A549 (cell line): Measurements from ENCODE around the gene ZNF474. TPM values are rescaled to one million over a fixed set of nuclear protein-coding genes. Genes with fewer than 3 reads are reported as not detected.

Experiments used
- ATAC-seq, 2 experiments: fragments of 200-7000 bp in 1 of 2; fragments of >200 bp in 1 of 2; cut with Nextera tagmentation in 1 of 2; cut with Tn5 transposase in 1 of 2; 3 replicates each; pipeline versions ENCODE4 v1.8.0 to v1.9.1; 2018 to 2020; ENCODE audit warnings: mild to moderate bottlenecking in 1 of 2, moderate library complexity in 1 of 2
- CTCF ChIA-PET: fragments of 300-600 bp; sonication (Branson Sonifier 250); formaldehyde crosslinking; extraction: SDS; loops from one replicate; lab custom pipeline; 2021; ENCODE audit warnings: antibody characterized with exemption, inconsistent platforms; lab: Yijun Ruan, JAX
- POLR2A ChIA-PET: fragments of 350-600 bp; formaldehyde crosslinking; extraction: SDS; loops from one replicate; lab custom pipeline; 2021; ENCODE audit warnings: antibody characterized with exemption, inconsistent platforms; lab: Yijun Ruan, JAX
- DNase-seq, 2 experiments: peaks; one replicate each; pipeline versions ENCODE4 v3.0.0 to v3.0.0-alpha.2; 2011 to 2016; ENCODE audit warnings: low read depth in 1 of 2, low spot score in 1 of 2
- FAIRE-seq: peaks from 2 replicates; lab custom pipeline; 2011; peaks lifted over from hg19 to GRCh38; lab: Jason Lieb, UNC
- H3K27ac ChIP-seq, 2 experiments: fragments of >200 bp; sonication (Bioruptor Twin); formaldehyde crosslinking; 3 replicates each; pipeline ENCODE4 v1.5.1; 2016 to 2017
- H3K4me1 ChIP-seq: fragments of >200 bp; sonication (Bioruptor Twin); formaldehyde crosslinking; 3 replicates; pipeline ENCODE4 v1.6.1; 2016
- H3K4me2 ChIP-seq: fragments of >200 bp; sonication (Bioruptor Twin); formaldehyde crosslinking; 3 replicates; pipeline ENCODE4 v1.6.1; 2016
- H3K4me3 ChIP-seq: fragments of >200 bp; sonication (Bioruptor Twin); formaldehyde crosslinking; 3 replicates; pipeline ENCODE4 v1.5.1; 2016
- H3K9me3 ChIP-seq: fragments of >200 bp; sonication (Bioruptor Twin); formaldehyde crosslinking; 3 replicates; pipeline ENCODE4 v1.6.1; 2016
- BHLHE40 ChIP-seq: IDR thresholded peaks from 2 replicates; pipeline ENCODE4 v1.6.1; 2012; ENCODE audit warnings: low read depth, low read length, inconsistent platforms
- CBX8 ChIP-seq: fragments of 200-600 bp; sonication (generic); IDR thresholded peaks from 2 replicates; pipeline ENCODE4 v1.6.1; 2016
- CHD2 ChIP-seq: fragments of 150-350 bp; IDR thresholded peaks from 2 replicates; pipeline ENCODE4 v1.6.1; 2014; ENCODE audit warnings: low read length; ENCODE audit not compliant: partially characterized antibody
- CTCF ChIP-seq: fragments of >200 bp; sonication (Bioruptor Twin); formaldehyde crosslinking; IDR thresholded peaks from 3 replicates; pipeline ENCODE4 v1.5.1; 2016
- FOSB ChIP-seq: fragments of 250-450 bp; sonication (Bioruptor Pico); IDR thresholded peaks from 2 replicates; pipeline ENCODE4 v1.5.0; 2020; ENCODE audit warnings: mild to moderate bottlenecking, moderate library complexity
- FOXS1 ChIP-seq: fragments of 250-450 bp; sonication (Bioruptor Pico); IDR thresholded peaks from 2 replicates; pipeline ENCODE4 v1.5.0; 2020; ENCODE audit warnings: mild to moderate bottlenecking, moderate library complexity
- GATA3 ChIP-seq: IDR thresholded peaks from 2 replicates; pipeline ENCODE4 v1.6.1; 2012; ENCODE audit warnings: borderline replicate concordance
- HDAC2 ChIP-seq: fragments of 200-600 bp; sonication (generic); IDR thresholded peaks from 2 replicates; pipeline ENCODE4 v1.6.1; 2016
- HEYL ChIP-seq: fragments of 250-450 bp; sonication (Bioruptor Pico); IDR thresholded peaks from 2 replicates; pipeline ENCODE4 v1.8.0; 2021; ENCODE audit warnings: mild to moderate bottlenecking, moderate library complexity
- JUNB ChIP-seq: fragments of >200 bp; sonication (Bioruptor Twin); formaldehyde crosslinking; IDR thresholded peaks from 2 replicates; pipeline ENCODE4 v1.6.1; 2016
- KDM1A ChIP-seq: fragments of 200-600 bp; sonication (generic); IDR thresholded peaks from 2 replicates; pipeline ENCODE4 v1.6.1; 2016; ENCODE audit warnings: low read depth, mild to moderate bottlenecking
- KDM5A ChIP-seq: fragments of 200-600 bp; sonication (generic); IDR thresholded peaks from 2 replicates; pipeline ENCODE4 v1.6.1; 2016; ENCODE audit warnings: antibody characterized with exemption, mild to moderate bottlenecking
- MAFK ChIP-seq: fragments of 450-650 bp; IDR thresholded peaks from 2 replicates; pipeline ENCODE4 v1.6.1; 2014; ENCODE audit not compliant: partially characterized antibody
- NR3C1 ChIP-seq: fragments of >200 bp; sonication (Bioruptor Twin); formaldehyde crosslinking; IDR thresholded peaks from 3 replicates; pipeline ENCODE4 v1.6.1; 2017
- POLR2AphosphoS2 ChIP-seq: conservative IDR thresholded peaks from 2 replicates; pipeline ENCODE4 v1.6.1; 2012; ENCODE audit warnings: low read length, improper control_type of control experiment, inconsistent platforms
- RAD21 ChIP-seq, 2 experiments: fragments of >200 bp in 1 of 2; sonication (Bioruptor Twin) in 1 of 2; formaldehyde crosslinking in 1 of 2; IDR thresholded peaks in 1 of 2; conservative IDR thresholded peaks in 1 of 2; 2 replicates in 1 of 2; 3 replicates in 1 of 2; pipeline ENCODE4 v1.6.1; 2012 to 2018; ENCODE audit warnings: inconsistent platforms in 1 of 2
- RFX5 ChIP-seq: fragments of 450-650 bp; IDR thresholded peaks from 2 replicates; pipeline ENCODE4 v1.7.1; 2014; ENCODE audit warnings: antibody characterized with exemption, mild to moderate bottlenecking, moderate library complexity
- ZC3H11A ChIP-seq: fragments of 450-650 bp; IDR thresholded peaks from 2 replicates; pipeline ENCODE4 v1.6.1; 2014; ENCODE audit warnings: antibody characterized with exemption, mild to moderate bottlenecking
- ZFP36 ChIP-seq: fragments of 450-650 bp; IDR thresholded peaks from 2 replicates; pipeline ENCODE4 v1.6.1; 2014; ENCODE audit warnings: borderline replicate concordance; ENCODE audit not compliant: partially characterized antibody
- ZNF302 ChIP-seq: fragments of 250-450 bp; sonication (Bioruptor Pico); IDR thresholded peaks from 2 replicates; pipeline ENCODE4 v1.9.0; 2021; ENCODE audit warnings: inconsistent platforms, mild to moderate bottlenecking, moderate library complexity
- WGBS: methylation state at CpG from one replicate; pipeline ENCODE4 v1.1.6; 2017; ENCODE audit errors: missing lambda C conversion rate; 5-methylcytosine and 5-hydroxymethylcytosine counted together
- polyA plus RNA-seq, 4 experiments: library from polyadenylated mRNA; depleted of rRNA in 3 of 4; stranded (reverse); fragments of >200 nt; fragmentation: RNase III in 1 of 4; extraction: RNeasy Plus Mini Kit Qiagen cat#74134 plus additional on column Dnase treatment in 1 of 4; gene quantifications; 2 replicates in 3 of 4; 3 replicates in 1 of 4; pipeline ENCODE4 v1.2.3, GENCODE V29; 2011 to 2017

The ZNF474 gene
- polyA plus RNA-seq, 2 of the 4 experiments (the other 2 are of a cell fraction): 0.15 to 0.30 TPM

- no peak for ATAC-seq
Observed at GRCh38 chr5:122170620-122171019, 41.3 kb downstream of the ZNF474 start.

GRCh38 chr5:122172207-122172606, 42.9 kb downstream of the ZNF474 start:
- Histone ChIP-seq H3K4me2 (no peak overlapping the region), H3K27ac (no peak overlapping the region), H3K4me3 (no peak overlapping the region), H3K9me3 (no peaks in the 10 kb centered on the region), H3K4me1 (no peaks in the 10 kb centered on the region)
- POLR2A ChIA-PET: no interaction called here
- TF ChIP-seq CTCF: no peak
- TF ChIP-seq JUNB: no peak
- no peak for TF ChIP-seq RFX5
- TF ChIP-seq FOXS1 (CRISPR knock-in tag): no peak
- 84% methylated on average over 1 of the region's 1 CpG for WGBS
- FAIRE-seq (no peak), ATAC-seq (no peak), DNase-seq (no peak)
- CTCF ChIA-PET: interaction anchor here (2.9 kb wide), 1 partner anchor 17 kb away, joined by 9 read pairs; no protein-coding TSS in a partner anchor

More at GRCh38 chr5:122170620-122171019, 41.3 kb downstream of the ZNF474 start:
- no peak overlapping the region for H3K4me3 ChIP-seq
- ChIA-PET CTCF (interaction anchor here (1.2 to 2.9 kb wide), 2 partner anchors 18 to 25 kb away, joined by 3 to 9 read pairs; no protein-coding TSS in a partner anchor), POLR2A (interaction anchor here (0.6 kb wide), 1 partner anchor 229 kb away, joined by 3 read pairs; no protein-coding TSS in a partner anchor)
- FAIRE-seq (no peak), DNase-seq (no peak)
- H3K4me1 ChIP-seq: peaks cover 7% of the 10 kb centered on the region
- H3K4me2 ChIP-seq: no peak overlapping the region
- WGBS: 56% methylated on average over 4 of the region's 4 CpGs
- H3K27ac ChIP-seq: no peak overlapping the region
- H3K9me3 ChIP-seq: no peaks in the 10 kb centered on the region
- TF ChIP-seq FOSB (CRISPR knock-in tag) (no peak), BHLHE40 (no peak), RAD21 (conservative IDR thresholded peaks at IDR 0.05 in 1 of 2, IDR thresholded peaks at IDR 0.05 in 1 of 2) (no peak), ZFP36 (no peak), ZC3H11A (no peak)

- Histone ChIP-seq H3K4me2 (no peak overlapping the region), H3K4me3 (no peak overlapping the region), H3K4me1 (no peaks in the 10 kb centered on the region), H3K27ac (no peak overlapping the region), H3K9me3 (no peaks in the 10 kb centered on the region)
- ChIA-PET CTCF (interaction anchor here (1.7 kb wide), 1 partner anchor 17 kb away, joined by 4 read pairs; no protein-coding TSS in a partner anchor), POLR2A (no interaction called here)
- ATAC-seq (no peak), DNase-seq (no peak), FAIRE-seq (no peak)
- peak; percentile 87 for TF ChIP-seq MAFK
- TF ChIP-seq CTCF: no peak
- WGBS: 60% methylated on average over 5 of the region's 5 CpGs
Observed at GRCh38 chr5:122173474-122174415, 44.4 kb downstream of the ZNF474 start.

GRCh38 chr5:122175091-122175490, 45.7 kb downstream of the ZNF474 start:
- H3K9me3 ChIP-seq: no peaks in the 10 kb centered on the region
- TF ChIP-seq GATA3 (no peak), JUNB (no peak), CHD2 (no peak), CBX8 (no peak), HDAC2 (no peak), ZC3H11A (no peak), BHLHE40 (no peak), ZNF302 (CRISPR knock-in tag) (no peak), HEYL (CRISPR knock-in tag) (no peak), POLR2AphosphoS2 (no peak), KDM1A (no peak), KDM5A (no peak), NR3C1 (no peak)
- no peak overlapping the region for H3K4me3 ChIP-seq
- H3K4me1 ChIP-seq: no peaks in the 10 kb centered on the region
- CTCF ChIA-PET: interaction anchor here (1.7 kb wide), 1 partner anchor 19 kb away, joined by 4 read pairs; no protein-coding TSS in a partner anchor
- no peak for ATAC-seq
- no peak overlapping the region for H3K27ac ChIP-seq
- FAIRE-seq: no peak
- H3K4me2 ChIP-seq: no peak overlapping the region
- no peak for DNase-seq
- POLR2A ChIA-PET: no interaction called here
- WGBS: 32% methylated on average over 1 of the region's 1 CpG
